Effector memory CD4-positive, alpha-beta T cell (primary cell): Measurements from ENCODE around the gene LYZL2.
"Not testable (repeated sequence)": the region's sequence is repeated elsewhere in the genome, so short reads cannot be mapped to it uniquely, and the experiment has no call there.

Experiments used
- DNase-seq, 3 donors: peaks; one replicate each; pipeline ENCODE4 v3.0.0-alpha.2; 2020
- H3K27ac ChIP-seq: 2 replicates; pipeline ENCODE4 v1.7.0; 2013; ENCODE audit warnings: mild to moderate bottlenecking, low read length, moderate library complexity; ENCODE audit not compliant: insufficient read depth, poor library complexity, severe bottlenecking
- H3K27me3 ChIP-seq: replicated peaks from 2 replicates; pipeline ENCODE4 v1.7.0; 2013; ENCODE audit warnings: mild to moderate bottlenecking, low read length; ENCODE audit not compliant: insufficient read depth, control insufficient read depth, poor library complexity, severe bottlenecking
- H3K36me3 ChIP-seq: 2 replicates; pipeline ENCODE4 v1.7.0; 2013; ENCODE audit warnings: mild to moderate bottlenecking, low read length, moderate library complexity; ENCODE audit not compliant: control insufficient read depth, insufficient read depth
- H3K4me1 ChIP-seq: 2 replicates; pipeline ENCODE4 v1.7.0; 2013; ENCODE audit warnings: low read length, mild to moderate bottlenecking; ENCODE audit not compliant: control insufficient read depth, insufficient read depth, poor library complexity, severe bottlenecking
- H3K4me3 ChIP-seq: 2 replicates; pipeline ENCODE4 v1.7.0; 2013; ENCODE audit warnings: low read length, low read depth, mild to moderate bottlenecking; ENCODE audit not compliant: insufficient read depth, poor library complexity, severe bottlenecking
- H3K9me3 ChIP-seq: 2 replicates; pipeline ENCODE4 v1.7.0; 2013; ENCODE audit warnings: mild to moderate bottlenecking, low read length, moderate library complexity; ENCODE audit not compliant: control insufficient read depth

Gene LYZL2

DNA sequence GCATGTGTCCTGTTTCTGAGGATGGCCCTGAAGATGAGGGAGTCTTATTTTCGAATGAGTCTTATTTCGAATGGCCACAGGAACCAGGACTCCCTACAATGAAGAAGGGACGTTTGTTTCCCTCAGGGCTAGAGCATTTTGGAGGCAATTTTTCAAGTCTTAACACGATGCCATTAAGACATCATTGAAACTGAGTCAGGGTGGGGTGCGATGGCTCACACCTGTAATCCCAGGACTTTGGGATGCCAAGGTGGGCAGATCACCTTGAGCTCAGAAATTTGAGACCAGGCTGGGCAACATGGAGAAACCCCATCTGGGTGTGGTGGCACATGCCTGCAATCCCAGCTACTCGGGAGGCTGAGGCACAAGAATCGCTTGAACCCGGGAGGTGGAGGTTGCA lies 18.5 kb downstream of the LYZL2 start:
- not testable (repeated sequence) for H3K27ac ChIP-seq, H3K27me3 ChIP-seq, H3K9me3 ChIP-seq, DNase-seq, H3K4me3 ChIP-seq, H3K4me1 ChIP-seq, H3K36me3 ChIP-seq

DNA sequence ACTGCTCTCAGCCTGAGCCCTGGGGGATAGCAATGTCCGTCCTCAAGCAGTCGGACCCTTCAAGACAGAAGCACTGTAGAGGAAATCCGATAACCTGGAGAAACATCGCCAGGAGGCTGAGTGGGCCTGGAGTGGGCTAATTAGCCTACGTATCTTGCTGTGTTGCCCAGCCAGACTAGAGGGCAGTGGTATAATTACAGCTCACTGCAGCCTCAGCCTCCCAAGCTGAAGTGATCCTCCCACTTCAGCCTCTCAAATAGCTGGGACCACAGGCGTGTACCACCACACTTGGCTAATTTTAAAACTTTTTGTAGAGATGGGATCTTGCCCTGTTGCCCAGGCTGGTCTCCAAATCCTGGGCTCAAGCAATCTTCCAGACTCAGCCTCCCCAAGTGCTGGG lies 21.7 kb downstream of the LYZL2 start:
- Histone ChIP-seq H3K4me1 (no peaks in the 10 kb centered on the region), H3K4me3 (no peak overlapping the region), H3K27me3 (no peaks in the 10 kb centered on the region), H3K36me3 (no peaks in the 10 kb centered on the region), H3K27ac (no peak overlapping the region), H3K9me3 (no peaks in the 10 kb centered on the region)
- DNase-seq: no peak

DNA sequence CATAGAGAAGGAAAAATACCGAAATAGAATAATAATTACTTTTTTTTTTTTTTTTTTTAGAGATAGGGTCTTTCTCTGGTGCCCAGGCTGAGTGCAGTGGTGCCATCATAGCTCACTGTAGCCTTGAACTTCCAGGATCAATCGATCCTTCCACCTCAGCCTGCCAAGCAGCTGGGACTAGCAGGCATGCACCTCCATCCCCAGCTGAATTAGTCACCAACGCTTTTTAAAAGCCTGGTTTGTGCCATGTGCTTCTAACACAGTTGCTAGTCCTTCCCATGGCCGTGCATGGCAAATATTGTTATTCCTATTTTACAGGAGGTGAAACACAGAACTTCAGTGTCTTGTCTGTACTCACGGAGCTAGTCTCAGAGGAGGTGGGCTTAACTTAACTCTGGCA lies 23.2 kb downstream of the LYZL2 start:
- DNase-seq: no peak
- Histone ChIP-seq H3K4me3 (no peak overlapping the region), H3K36me3 (no peaks in the 10 kb centered on the region), H3K27me3 (no peaks in the 10 kb centered on the region), H3K9me3 (no peaks in the 10 kb centered on the region), H3K27ac (no peak overlapping the region), H3K4me1 (no peaks in the 10 kb centered on the region)

DNA sequence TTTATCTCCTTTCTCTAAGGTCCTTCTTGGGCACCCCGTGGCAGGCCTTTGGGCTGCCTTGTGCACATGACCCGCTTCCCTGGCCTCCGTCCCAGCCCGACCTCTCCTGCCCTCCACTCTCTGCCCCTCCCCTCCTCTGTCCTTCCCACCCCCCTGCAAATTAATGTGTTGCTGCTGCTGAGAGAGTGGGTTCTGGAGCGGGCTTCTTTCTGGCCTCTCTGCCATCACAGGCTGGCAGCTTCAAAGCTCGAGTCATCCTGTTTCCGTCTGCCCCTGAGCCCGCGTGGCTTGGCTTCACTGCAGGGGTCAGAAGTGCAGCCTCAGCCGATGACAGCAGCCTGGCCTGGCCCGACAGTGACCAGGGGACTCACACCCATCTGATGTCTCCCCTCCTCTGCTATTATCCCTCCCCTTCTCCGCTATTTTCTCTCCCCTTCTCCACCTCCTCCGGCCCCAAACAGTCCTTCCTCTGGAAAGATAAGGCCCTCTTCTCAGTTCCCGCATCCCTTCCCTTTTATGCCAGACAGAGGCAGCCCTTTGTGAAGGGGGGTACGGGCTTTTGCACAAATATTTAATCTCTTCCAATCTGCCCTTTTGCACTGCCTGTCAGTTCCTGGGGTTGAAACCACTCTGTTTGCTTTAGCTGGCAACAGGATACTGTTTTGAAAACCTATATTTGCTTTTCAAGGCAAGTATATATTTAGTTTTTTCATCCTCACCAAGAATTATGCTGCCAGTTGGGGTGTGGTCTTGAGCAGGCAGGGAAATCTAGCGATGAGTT lies 24.0 kb downstream of the LYZL2 start:
- H3K36me3 ChIP-seq, H3K4me3 ChIP-seq, DNase-seq, H3K4me1 ChIP-seq, H3K27ac ChIP-seq, H3K27me3 ChIP-seq, H3K9me3 ChIP-seq: not testable (repeated sequence)

DNA sequence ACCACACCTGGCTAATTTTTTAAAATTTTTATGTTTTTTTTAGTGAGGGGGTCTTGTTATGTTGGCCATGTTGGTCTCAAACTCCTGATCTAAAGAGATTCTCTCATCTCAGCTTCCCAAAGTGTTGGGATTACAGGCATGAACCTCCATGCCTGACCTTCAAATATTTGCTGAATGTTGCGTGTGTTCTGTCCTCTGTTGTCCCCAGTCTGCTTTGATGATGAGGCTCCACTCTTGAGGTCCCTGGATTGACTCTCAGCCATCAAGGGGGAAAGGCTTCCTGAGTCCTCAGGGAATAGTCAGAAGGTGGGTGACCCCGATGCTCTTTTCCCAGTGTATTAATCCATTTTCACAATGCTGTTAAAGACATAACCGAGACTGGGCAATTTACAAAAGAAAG lies 26.0 kb downstream of the LYZL2 start:
- DNase-seq: no peak
- Histone ChIP-seq H3K4me3 (no peak overlapping the region), H3K4me1 (no peaks in the 10 kb centered on the region), H3K9me3 (no peaks in the 10 kb centered on the region), H3K36me3 (no peaks in the 10 kb centered on the region), H3K27me3 (no peaks in the 10 kb centered on the region), H3K27ac (no peak overlapping the region)

DNA sequence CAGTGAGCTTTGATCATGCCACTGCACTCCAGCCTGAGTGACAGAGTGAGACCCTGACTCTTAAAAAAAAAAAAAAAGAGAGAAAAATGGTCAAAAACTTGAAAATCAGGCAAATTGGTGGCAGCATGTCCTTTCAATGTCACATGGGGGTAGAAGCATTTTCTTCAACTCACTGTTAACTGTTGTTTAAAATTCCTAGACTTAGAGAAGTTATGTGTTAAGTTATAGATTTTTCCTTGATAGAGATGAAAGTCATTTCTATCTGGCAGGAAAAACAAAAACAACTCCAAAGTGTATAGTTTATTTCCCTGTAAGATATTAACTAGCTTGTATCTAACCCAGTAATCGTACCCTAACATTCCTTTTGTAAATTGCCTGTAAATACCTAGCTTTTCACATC lies 26.8 kb downstream of the LYZL2 start:
- DNase-seq: no peak
- Histone ChIP-seq H3K9me3 (no peaks in the 10 kb centered on the region), H3K36me3 (no peaks in the 10 kb centered on the region), H3K27me3 (no peaks in the 10 kb centered on the region), H3K4me3 (no peak overlapping the region), H3K4me1 (no peaks in the 10 kb centered on the region), H3K27ac (no peak overlapping the region)

DNA sequence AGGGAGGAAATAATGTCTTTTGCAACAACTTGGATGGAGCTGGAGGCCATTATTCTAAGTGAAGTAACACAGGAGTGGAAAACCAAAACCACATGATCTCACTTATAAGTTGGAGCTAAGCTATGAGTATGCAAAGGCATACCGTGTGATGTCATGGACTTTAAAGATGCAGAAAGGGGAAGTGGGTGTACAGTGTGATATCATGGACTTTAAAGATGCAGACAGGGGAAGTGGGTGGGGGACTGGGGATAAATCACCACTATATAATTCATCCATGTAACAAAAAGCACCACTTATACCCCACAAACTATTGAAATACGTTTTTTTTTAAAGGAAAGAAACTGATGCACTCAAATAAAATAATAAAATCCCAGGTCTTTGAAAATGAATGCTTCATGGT lies 29.5 kb downstream of the LYZL2 start:
- no peak overlapping the region for H3K27ac ChIP-seq
- DNase-seq: no peak
- H3K9me3 ChIP-seq: no peaks in the 10 kb centered on the region
- no peaks in the 10 kb centered on the region for H3K4me1 ChIP-seq
- H3K4me3 ChIP-seq: no peak overlapping the region
- H3K36me3 ChIP-seq: no peaks in the 10 kb centered on the region
- no peaks in the 10 kb centered on the region for H3K27me3 ChIP-seq

DNA sequence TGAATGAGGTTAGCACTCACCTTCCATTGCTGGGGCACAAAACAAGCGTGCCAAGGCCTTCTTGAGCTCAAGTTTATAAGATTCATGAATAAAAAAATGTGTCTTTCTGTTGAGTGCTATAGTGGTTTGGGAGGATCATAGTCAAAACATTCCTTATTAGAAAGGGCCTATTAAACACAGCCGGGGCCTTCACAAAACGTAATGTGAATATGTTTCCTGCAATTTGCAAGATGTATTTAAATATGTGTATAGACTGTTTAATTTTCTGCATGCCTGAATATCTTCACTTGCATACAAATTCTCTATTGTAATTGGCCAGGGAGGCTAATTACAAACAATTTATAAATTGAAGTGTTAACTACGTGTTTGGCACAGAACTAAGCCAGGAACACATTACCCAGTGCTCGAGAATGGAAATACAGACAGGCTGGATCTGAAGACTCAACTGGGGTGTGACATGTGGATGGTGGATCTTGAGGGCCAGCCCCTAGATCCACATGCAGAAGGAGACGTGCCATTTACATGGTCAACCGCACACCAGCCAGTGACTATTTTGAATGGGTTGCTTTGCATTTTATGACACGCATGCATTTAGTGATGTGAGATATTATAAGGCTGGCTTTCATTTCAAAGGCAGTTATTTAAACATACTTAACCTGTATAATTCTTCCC lies 31.3 kb downstream of the LYZL2 start:
- Histone ChIP-seq H3K9me3 (no peaks in the 10 kb centered on the region), H3K27me3 (no peaks in the 10 kb centered on the region), H3K27ac (no peak overlapping the region), H3K4me3 (no peak overlapping the region), H3K36me3 (no peaks in the 10 kb centered on the region), H3K4me1 (no peaks in the 10 kb centered on the region)
- DNase-seq: no peak

DNA sequence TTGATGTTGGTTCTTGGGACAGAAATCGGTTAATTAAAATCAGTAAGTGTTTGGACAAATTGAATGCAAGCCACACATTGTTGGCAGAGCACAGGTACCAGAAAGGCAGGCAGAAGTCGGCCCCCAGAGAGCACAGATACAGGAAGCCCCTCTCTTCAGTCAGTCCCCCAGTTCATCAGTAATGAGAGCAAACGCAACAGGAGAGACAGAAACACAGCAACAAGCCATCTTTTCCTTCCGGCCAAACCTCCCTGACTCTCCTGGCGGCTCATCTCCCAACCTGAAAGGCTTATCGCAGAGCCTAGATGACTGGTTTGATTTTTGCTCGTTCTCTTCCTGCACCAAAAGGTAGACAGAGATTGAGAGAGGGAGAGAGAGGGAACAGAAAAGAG lies 32.1 kb downstream of the LYZL2 start:
- H3K36me3 ChIP-seq, H3K9me3 ChIP-seq, H3K4me1 ChIP-seq, DNase-seq, H3K4me3 ChIP-seq, H3K27me3 ChIP-seq, H3K27ac ChIP-seq: not testable (repeated sequence)

DNA sequence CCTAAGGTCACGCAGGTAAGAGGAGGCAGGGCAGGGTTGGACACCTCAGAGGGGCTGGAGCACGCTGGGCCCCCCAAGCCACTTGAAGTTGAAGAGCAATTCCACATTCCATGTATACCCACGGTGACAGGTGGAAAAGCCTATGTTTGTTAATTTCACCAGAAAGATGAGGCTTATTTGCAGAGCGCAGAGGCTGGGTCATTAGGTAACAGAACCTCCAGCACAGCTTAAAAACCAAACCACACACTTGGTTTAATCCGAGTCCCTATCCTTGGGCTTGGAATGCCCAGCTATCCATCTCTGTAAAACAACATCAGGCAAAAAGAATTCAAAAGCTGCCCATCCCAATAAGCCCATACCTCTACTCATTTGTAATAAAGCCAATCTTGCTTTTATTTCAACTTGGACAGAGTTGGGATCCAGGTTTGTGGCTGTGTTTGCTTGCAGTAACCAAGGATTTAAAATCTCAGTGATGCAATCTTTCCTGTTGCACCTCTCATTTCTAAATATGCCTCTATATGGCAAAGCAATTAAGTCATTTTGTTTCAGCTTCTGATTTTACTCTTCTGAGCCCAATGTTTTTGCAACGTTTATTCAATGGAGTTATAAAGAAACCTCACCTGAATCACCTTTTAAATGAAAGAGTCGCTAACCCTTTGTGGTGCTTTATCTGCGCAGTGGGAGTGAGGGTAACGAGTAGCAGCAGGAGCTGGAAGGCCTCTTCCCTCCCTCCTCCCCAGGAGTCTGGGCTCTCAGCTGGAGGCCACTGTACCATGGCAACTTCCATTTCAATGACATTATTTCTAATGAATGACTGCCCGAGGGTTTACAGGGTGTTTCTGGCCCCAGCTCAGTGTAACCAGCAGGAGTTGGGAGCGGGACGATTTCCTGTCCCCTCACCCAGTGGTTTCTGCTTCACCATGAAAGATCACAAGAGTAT lies 32.8 kb downstream of the LYZL2 start:
- H3K36me3 ChIP-seq, H3K9me3 ChIP-seq, H3K27ac ChIP-seq, H3K27me3 ChIP-seq, DNase-seq, H3K4me3 ChIP-seq, H3K4me1 ChIP-seq: not testable (repeated sequence)
